Amniotic stem cell (primary cell): ENCODE measurements around the gene TRABD2A.
A peak's percentile ranks its signal among the peaks of the same experiment; 100 is the strongest.

Experiments
- DNase-seq: peaks from one replicate; lab custom pipeline; 2025; lab: John Stamatoyannopoulos, UW

The TRABD2A gene

GRCh38 chr2:84850471-84850870 is 30.4 kb downstream of the TRABD2A start:
- no peak for DNase-seq

GRCh38 chr2:84849271-84849952 is 31.5 kb downstream of the TRABD2A start:
- DNase-seq, result no peak

- DNase-seq, result no peak
Observed at GRCh38 chr2:84847326-84848050, 33.4 kb downstream of the TRABD2A start.

GRCh38 chr2:84846741-84847142 is 34.1 kb downstream of the TRABD2A start:
- DNase-seq, result no peak

GRCh38 chr2:84846041-84846663 is 34.7 kb downstream of the TRABD2A start:
- DNase-seq, result no peak

GRCh38 chr2:84844141-84844540 is 36.7 kb downstream of the TRABD2A start:
- DNase-seq, result no peak

GRCh38 chr2:84841577-84841976 is 39.3 kb downstream of the TRABD2A start:
- no peak for DNase-seq

GRCh38 chr2:84840306-84840705 is 40.6 kb downstream of the TRABD2A start:
- no peak for DNase-seq

GRCh38 chr2:84839851-84840250 is 41.0 kb downstream of the TRABD2A start:
- DNase-seq, result no peak

GRCh38 chr2:84838434-84839145 is 42.3 kb downstream of the TRABD2A start:
- peak; percentile 33 for DNase-seq

- DNase-seq, result no peak
Observed at GRCh38 chr2:84836215-84836614, 44.7 kb downstream of the TRABD2A start.

- DNase-seq, result no peak
Observed at GRCh38 chr2:84833481-84834150, 47.3 kb downstream of the TRABD2A start.

GRCh38 chr2:84832772-84833461 is 48.0 kb downstream of the TRABD2A start:
- DNase-seq, result no peak

- no peak for DNase-seq
Observed at GRCh38 chr2:84830758-84831500, 50.0 kb downstream of the TRABD2A start.

GRCh38 chr2:84830095-84830494 is 50.8 kb downstream of the TRABD2A start:
- DNase-seq, result no peak

- no peak for DNase-seq
Observed at GRCh38 chr2:84829693-84830092, 51.2 kb downstream of the TRABD2A start.

- DNase-seq, result no peak
Observed at GRCh38 chr2:84827978-84828575, 52.8 kb downstream of the TRABD2A start.

- DNase-seq, result no peak
Observed at GRCh38 chr2:84823788-84824187, 57.1 kb downstream of the TRABD2A start.

- no peak for DNase-seq
Observed at GRCh38 chr2:84823229-84823628, 57.7 kb downstream of the TRABD2A start.

- DNase-seq, result no peak
Observed at GRCh38 chr2:84821806-84822205, 59.1 kb downstream of the TRABD2A start.
